RKO (cell line): Measurements from ENCODE around the gene SOX3.

ENCODE experiments used
- DNase-seq: peaks from one replicate; pipeline ENCODE4 v3.0.0-alpha.2; 2016; ENCODE audit warnings: low spot score

The SOX3 gene

GRCh38 chrX:140504371-140505324, at the start of gene SOX3:
Gene SOX3, minus strand, starts transcription at chrX:140505069. Its CDS starts 9 bp downstream, at chrX:140505060.
- no peak for DNase-seq

GRCh38 chrX:140548985-140549384, 44.1 kb upstream of the SOX3 start:
- DNase-seq, result no peak

DNA sequence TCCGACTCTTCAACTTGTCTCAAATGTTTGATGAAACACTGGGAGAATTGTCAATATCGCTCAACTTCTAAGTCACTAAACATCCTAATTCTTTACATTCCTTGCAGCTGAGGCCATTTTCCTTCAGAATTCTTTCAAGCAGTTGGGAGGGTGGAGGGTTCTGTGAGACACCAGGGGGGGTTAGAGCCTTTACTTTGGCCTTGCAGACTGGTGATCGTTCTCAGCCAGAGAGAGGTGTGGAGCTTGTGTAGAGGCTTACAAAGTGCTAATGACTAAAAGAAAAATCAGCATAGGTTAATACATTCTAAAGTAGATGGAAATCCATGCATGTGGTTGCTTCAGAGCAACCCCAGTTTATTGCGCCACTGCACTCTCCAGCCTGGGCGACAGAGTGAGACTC, 21.3 kb upstream of the SOX3 start:
- DNase-seq, result no peak

- DNase-seq, result no peak
These were observed 20.6 kb upstream of the SOX3 start for GRCh38 chrX:140525448-140525847.

DNA sequence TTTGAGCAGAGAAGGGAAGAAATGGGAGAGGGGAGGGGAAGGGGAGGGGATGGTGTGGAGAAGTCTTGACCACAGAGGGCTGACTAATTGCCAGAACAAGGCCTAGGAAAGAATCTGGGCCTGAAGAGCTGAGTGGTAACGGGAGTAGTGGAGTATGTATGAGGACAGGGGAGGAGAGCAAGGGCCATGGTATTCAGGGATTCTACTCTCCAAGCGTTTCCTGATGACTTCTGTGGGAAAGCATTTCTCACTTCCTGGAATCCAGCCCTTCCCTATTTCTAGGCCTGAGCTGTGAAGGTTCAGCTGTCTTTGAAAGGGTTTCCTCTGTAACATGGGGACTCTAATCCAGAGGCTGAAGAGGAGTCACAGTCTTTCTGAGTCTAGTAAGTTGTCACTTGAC, 19.7 kb upstream of the SOX3 start:
- no peak for DNase-seq

DNA sequence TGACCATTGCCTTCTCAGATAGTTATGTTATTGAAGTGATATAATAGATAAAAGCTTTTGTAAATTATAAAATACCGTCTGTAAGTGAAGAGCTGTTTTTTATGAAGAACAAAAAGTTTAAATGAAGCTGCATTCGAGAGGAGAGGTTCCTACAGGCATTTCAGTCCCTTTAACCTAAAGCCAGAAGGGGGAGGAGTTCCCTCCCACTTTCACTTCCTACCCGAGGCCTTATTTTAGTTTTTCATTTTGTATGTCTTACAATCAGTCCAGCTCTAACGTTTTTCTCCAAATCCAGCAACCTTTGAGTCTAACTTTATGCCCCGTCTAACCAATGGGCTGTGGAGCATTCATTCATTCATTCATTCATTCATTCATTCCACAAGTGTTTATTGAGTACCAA, 16.5 kb upstream of the SOX3 start:
- no peak for DNase-seq

DNA sequence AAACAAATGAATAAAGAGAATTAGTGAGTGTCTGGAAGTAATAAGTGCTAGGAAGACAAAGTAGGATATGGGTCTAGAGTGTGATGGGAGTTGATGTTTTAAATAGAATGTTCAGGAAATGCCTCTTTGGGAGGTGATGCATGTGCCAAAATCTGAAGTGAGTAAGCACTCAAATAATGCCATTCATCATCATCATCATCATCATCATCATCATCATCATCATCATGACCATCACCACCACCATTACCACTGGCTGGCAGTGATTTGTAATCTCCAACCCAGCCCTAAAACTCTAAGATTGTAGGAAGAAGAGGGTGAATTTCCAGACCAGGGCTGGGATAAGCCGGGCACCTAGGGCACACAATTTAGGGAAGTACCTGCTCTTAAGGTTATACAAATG, 9.7 kb upstream of the SOX3 start:
- no peak for DNase-seq

- DNase-seq, result no peak
These were observed 6.0 kb upstream of the SOX3 start for GRCh38 chrX:140510895-140511295.

- DNase-seq, result no peak
These were observed 5.4 kb upstream of the SOX3 start for GRCh38 chrX:140510306-140510676.

- no peak for DNase-seq
These were observed 4.8 kb upstream of the SOX3 start for GRCh38 chrX:140509468-140510305.

GRCh38 chrX:140508958-140509357, 4.1 kb upstream of the SOX3 start:
- DNase-seq, result no peak

GRCh38 chrX:140507982-140508305, 3.1 kb upstream of the SOX3 start:
- no peak for DNase-seq

GRCh38 chrX:140507223-140507981, 2.5 kb upstream of the SOX3 start:
- DNase-seq, result no peak

GRCh38 chrX:140505421-140506337, 810 bp upstream of the SOX3 start:
- no peak for DNase-seq

DNA sequence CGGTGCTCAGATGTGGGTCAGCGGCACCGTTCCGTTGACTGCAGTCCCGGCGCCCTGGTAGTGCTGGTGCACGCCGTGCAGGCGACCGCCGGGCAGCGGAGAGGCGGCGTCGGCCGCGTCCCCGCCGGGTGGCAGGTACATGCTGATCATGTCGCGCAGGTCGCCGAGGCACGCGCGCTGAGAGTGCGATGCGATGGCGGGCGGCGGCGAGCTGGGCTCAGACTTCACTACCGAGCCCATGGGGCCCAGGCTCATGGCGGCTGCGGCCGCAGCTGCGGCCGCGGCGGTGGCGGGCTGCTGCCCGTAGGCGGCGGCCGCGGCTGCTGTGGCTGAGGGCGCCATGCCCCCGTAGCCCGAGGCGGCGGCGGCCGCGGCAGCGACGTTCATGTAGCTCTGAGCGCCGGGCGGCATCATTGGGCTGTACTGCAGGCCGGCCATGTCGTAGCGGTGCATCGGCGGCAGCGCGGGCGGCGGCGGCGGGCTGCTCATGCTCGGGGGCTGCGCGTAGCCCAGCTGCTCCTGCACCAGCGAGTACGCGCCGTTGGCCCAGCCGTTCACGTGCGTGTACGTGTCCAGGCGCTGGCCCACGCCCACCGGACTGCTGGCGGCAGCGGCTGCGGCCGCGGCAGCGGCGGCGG, 1.0 kb downstream of the SOX3 start:
- DNase-seq, result no peak

DNA sequence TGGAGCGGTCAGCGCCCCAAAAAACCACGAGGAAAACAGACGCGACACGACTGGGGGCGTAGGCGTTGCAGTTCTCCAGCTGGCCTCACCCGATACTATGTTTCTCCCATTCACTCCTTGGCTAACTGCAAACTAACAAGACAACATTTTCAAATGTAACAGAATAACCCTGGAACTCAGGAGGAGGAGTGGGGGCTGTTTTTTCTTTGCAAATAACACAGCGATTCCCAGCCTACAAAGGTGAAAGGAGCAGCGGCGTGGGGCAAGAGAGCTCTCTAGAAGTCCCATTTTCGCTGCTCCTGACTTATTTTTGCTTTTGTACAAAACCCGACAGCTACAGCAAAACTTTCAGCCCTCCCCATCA, 1.6 kb downstream of the SOX3 start:
- DNase-seq, result no peak

GRCh38 chrX:140502491-140503237, 2.2 kb downstream of the SOX3 start:
- DNase-seq, result no peak

GRCh38 chrX:140501940-140502468, 2.9 kb downstream of the SOX3 start:
- DNase-seq, result no peak

- no peak for DNase-seq
These were observed 3.5 kb downstream of the SOX3 start for GRCh38 chrX:140501321-140501720.

DNA sequence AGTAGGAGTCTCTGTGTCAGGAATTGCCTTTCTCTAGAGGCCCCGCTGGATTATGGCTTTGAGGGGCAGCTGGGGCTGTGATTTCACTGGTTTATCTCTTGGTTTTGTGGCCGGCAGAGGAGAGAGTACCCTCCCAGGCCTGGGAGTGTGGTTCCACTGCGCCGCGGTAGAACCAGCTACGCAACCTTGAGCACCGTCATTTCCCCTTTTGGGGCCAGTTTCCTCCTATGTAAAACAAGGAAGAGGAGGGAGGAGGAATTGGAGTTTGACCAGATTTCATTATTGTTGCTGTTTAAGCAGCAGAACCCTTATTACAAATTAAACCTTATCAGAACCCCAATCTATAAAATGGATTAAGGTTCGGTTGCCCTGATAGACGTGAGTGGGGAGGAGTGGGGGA, 4.4 kb downstream of the SOX3 start:
- no peak for DNase-seq
